T-helper 2 cell (primary cell): ENCODE measurements around the gene PSMD11.

ENCODE experiments used
- DNase-seq, 5 experiments: peaks; one replicate each; pipeline versions ENCODE4 v3.0.0 to v3.0.0-alpha.2; 2012 to 2022

PSMD11 gene

GRCh38 chr17:32467949-32468348, 23.6 kb downstream of the PSMD11 start:
- DNase-seq: no peak

GRCh38 chr17:32470405-32471167, 26.3 kb downstream of the PSMD11 start:
- DNase-seq: no peak

DNA sequence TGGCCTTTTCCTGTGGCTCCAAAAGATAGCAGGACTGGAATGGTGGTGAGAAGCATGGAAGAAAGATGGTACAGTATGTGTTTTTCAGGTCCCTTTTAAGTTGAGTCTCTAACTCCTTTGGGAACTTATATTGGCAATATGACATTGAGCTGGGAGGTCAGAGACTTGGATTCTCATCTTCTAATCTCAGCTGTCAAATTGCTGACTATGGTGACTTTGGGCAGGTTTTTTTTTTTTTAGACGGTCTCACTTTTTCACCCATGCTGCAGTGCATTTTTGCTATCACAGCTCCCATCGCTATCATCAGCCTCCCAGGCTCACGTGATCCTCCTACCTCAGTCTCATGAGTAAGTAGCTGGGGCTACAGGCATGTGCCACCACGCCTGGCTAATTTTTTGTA, 27.3 kb downstream of the PSMD11 start:
- no peak for DNase-seq

GRCh38 chr17:32475258-32475657, 30.9 kb downstream of the PSMD11 start:
- DNase-seq: no peak

DNA sequence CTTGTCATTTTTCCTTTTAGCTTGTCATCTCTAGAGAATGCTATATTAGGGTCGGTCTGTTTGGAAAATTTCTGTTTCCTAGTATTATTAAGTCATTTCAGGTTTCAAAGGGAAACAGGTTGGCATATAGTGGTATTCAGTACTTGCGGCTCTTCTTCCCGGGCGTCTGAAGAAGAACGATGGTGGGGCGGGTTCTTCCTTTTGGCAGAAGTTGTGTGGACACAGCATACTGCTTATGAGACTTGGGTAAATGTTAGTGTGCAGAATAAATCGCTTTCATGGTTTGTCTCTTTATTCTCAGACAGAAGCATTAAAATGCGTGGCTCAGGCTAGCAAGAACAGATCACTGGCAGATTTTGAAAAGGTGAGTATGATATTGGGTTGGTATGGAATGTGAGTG, 32.9 kb downstream of the PSMD11 start:
- no peak for DNase-seq

DNA sequence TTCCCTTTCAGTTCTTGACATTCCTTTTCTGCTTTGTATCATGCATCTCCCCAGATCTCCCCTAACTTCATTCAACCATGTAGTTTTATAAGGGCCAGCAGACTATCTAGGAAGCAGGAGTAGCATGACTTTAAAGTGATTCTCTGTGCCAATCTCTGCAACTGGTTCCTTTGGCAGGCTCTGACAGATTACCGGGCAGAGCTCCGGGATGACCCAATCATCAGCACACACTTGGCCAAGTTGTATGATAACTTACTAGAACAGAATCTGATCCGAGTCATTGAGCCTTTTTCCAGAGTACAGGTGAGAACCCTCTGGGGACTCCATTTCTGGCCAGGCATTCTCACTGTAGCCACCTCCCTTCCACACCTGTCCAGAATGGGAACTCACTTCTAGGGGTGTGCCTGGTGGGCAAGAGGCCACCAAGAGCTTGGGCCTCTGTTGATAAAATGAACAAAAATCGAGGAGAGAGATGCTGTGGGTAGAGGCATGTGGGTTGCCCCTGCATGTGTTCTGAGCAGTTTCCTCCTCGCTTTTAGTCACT, 34.8 kb downstream of the PSMD11 start:
- DNase-seq: no peak

- no peak for DNase-seq
Observed at GRCh38 chr17:32481193-32481592, 36.9 kb downstream of the PSMD11 start.

- DNase-seq: no peak
Observed at GRCh38 chr17:32482568-32483320, 38.4 kb downstream of the PSMD11 start.

GRCh38 chr17:32483451-32484019, 39.2 kb downstream of the PSMD11 start:
- peak in 1 of 5 experiments; percentile 53 for DNase-seq

DNA sequence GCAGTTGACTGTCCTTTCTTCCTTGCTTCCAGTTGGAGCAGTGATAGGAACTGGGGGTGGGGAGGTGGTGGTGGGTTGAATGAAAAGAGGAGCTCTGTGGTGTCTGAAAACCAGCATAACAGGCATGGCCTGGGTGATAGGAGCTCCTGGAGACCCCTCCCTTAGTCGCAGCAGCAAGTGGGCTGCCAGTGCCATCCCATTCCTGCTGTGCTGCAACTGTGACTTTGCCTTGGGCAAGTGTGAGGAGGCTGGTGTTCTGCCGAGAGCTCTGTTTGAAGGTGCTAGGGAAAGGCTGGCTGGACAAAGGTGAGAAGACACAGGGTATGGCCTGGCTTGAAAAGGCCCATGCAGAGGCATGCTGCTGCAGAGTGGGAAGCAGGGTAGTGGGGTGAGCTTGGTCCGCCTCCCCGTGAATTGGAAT, 39.7 kb downstream of the PSMD11 start:
- DNase-seq: no peak

DNA sequence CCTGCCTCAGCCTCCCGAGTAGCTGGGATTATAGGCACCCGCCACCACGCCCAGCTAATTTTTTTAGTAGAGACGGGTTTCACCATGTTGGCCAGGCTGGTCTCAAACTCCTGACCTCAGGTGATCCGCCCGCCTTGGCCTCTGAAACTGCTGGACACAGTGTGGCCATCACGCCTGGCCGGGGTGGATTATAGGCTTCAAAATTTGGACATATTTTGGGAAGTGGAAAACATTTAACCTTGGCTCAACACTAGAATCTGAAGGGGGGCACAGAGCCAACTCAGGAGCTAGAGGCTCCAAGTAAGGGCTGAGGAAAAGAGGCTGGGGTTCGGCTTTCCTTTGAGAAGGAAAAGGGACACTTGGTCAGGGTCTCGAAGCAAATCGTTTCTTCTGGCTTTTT, 40.3 kb downstream of the PSMD11 start:
- no peak for DNase-seq

DNA sequence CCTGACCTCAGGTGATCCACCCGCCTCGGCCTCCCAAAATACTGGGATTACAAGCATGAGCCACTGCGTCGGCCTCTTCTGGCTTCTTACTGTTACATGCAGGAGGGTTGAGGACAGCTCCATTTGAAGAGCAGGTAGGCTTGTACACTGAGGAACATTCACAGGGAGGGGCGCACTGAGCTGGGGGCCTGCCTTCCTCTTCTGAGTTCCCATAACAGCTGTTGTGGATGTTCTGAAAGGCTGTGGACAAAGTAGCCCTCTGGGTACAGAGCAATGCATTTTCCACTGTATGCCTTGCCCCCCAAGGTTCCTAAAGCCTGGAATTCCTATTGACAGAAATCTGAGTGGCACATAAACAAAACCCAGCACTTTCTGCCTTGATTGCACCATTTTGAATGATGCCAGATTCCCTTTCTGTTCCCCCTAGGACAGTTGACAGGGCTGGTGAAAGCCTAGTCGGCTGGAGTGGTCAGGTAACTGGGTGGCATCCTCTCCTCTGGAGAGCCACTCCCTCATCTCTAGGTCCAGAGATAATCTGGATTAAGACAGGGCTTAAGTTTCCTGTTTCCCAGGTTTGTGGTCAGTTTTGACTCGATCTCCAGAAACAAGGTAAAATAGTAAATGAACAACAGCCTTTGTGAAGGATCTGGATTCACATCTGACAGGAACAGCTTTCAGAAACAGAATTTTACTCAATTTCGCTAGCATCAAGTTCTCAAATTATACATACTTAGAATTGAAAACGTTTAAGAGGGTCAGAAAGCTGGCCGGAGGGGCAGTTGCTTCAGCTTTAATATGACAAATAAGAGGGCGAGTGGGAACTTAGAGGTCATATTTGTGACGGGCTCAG, 41.2 kb downstream of the PSMD11 start:
- no peak for DNase-seq

- peak; percentile 55 to 79 (median 59) for DNase-seq
Observed at GRCh38 chr17:32486111-32486700, 41.9 kb downstream of the PSMD11 start.

GRCh38 chr17:32486701-32487472, 42.6 kb downstream of the PSMD11 start, which contains the start of gene CDK5R1:
TSS of gene CDK5R1 (plus strand) at chr17:32486993. CDS start at chr17:32487621, 628 bp downstream.
- peak; percentile 51 to 83 (median 63) for DNase-seq

DNA sequence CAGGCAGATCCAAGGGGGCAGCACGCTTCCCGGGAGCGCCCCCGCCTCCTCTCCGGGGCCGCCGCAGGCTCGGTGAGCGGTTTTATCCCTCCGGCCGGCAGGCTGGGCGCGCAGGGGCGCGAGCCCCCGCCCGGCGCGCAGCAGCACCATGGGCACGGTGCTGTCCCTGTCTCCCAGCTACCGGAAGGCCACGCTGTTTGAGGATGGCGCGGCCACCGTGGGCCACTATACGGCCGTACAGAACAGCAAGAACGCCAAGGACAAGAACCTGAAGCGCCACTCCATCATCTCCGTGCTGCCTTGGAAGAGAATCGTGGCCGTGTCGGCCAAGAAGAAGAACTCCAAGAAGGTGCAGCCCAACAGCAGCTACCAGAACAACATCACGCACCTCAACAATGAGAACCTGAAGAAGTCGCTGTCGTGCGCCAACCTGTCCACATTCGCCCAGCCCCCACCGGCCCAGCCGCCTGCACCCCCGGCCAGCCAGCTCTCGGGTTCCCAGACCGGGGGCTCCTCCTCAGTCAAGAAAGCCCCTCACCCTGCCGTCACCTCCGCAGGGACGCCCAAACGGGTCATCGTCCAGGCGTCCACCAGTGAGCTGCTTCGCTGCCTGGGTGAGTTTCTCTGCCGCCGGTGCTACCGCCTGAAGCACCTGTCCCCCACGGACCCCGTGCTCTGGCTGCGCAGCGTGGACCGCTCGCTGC, 43.3 kb downstream of the PSMD11 start:
- DNase-seq: peak in 1 of 5 experiments; percentile 22

DNA sequence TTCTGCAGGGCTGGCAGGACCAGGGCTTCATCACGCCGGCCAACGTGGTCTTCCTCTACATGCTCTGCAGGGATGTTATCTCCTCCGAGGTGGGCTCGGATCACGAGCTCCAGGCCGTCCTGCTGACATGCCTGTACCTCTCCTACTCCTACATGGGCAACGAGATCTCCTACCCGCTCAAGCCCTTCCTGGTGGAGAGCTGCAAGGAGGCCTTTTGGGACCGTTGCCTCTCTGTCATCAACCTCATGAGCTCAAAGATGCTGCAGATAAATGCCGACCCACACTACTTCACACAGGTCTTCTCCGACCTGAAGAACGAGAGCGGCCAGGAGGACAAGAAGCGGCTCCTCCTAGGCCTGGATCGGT, 43.9 kb downstream of the PSMD11 start:
- no peak for DNase-seq

DNA sequence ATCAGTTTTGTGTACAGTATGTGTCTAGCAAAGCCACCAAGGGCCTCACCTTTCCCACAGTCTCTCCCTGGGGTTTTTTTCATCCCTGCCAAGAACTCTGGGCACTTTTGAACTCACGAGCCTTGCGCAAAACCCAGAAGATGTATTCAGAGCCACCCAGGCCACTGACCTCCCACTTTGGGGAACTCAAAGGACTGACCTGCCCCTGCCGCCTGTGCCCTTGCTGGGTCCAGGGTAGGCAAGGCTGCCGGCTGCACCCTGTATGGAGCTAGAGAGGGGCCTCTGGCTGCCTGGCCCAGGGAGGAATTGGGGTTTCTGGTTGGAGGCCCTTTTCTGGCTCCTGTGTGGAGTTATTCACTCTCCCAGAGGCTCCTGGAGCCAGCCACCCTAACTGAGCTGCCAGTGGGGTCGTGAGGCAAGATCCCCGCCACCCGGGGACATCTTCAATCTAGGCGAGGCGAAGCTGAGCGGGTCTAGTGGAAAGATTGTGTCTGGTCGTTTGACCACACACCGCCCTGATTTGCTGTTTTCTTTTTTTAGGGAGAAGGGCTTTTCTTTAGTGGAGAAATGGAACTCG, 44.4 kb downstream of the PSMD11 start:
- no peak for DNase-seq

- no peak for DNase-seq
Observed at GRCh38 chr17:32489320-32490100, 45.2 kb downstream of the PSMD11 start.

GRCh38 chr17:32490101-32490482, 45.8 kb downstream of the PSMD11 start:
- DNase-seq: no peak
